ENCODE measurements around the gene GH2. TPM values are rescaled to one million over a fixed set of nuclear protein-coding genes. Genes with fewer than 3 reads are reported as not detected.

GH2 gene
- not detected in 2 replicates for total RNA-seq

DNA sequence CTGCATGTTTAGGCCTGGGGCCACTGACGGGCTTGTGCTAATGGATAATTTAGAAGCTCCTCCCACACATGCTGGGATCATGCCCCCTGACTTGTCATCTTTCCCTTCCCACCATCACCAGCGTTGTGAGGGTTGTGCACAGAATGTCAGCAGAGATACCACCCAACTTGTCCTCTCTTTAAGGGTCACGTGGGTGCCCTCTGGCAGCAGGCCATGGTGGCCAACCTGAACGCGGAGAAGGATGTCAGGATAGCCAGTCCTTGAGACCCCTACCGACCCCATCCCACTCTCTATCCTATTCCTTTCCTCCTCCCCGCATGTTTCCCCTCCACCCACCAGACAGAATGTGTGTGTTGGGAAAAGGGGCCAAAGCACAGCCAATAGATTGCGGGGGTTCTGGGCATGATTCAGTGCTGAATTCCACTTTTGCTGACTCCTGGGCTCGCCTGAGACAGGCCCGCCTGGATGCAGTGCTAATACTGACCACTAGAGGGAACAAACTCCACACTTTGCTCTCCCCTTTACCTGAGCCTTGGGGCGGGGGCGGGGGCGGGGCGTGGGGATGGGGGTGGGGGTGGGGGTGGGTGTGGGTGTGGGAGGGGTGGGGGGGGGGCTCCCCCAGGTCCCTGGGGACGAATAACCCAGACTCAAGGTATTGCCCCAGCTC is at the start of gene GH2:
TSS of gene GH2 (minus strand) at position 10 of the 667 bp plus-strand sequence. CDS start 143 bp downstream, outside the sequence.

DNA sequence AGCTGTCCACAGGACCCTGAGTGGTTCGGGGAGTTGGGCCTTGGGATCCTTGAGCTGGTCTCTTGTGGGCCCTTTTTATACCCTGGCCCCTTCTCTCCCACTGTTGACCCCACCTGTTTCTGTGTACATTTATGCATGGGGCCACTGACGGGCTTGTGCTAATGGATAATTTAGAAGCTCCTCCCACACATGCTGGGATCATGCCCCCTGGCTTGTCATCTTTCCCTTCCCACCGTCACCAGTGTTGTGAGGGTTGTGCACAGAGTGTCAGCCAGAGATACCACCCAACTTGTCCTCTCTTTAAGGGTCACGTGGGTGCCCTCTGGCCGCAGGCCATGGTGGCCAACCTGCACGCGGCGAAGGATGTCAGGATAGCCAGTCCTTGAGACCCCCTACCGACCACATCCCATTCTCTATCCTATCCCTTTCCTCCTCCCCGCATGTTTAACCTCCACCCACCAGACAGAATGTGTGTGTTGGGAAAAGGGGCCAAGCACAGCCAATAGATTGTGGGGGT is 37.1 kb upstream of the GH2 start, which contains the start of gene GH1:
TSS of gene GH1 (minus strand) at position 51 of the 517 bp plus-strand sequence. CDS start 63 bp downstream, outside the sequence.

DNA sequence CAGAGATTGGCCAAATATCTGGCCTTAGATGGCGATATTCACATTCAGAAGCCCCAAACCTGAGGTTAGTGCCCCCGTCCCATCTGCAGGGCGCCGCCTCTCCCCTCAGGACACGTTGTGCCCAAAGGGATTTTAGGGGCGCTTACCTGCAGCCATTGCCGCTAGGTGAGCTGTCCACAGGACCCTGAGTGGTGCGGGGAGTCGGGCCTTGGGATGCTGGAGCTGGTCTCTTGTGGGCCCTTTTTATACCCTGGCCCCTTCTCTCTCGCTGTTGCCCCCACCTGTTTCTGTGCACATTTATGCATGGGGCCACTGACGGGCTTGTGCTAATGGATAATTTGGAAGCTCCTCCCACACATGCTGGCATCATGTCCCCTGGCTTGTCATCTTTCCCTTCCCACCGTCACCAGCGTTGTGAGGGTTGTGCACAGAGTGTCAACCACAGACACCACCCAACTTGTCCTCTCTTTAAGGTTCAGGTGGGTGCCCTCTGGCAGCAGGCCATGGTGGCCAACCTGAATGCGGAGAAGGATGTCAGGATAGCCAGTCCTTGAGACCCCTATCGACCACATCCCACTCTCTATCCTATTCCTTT is 29.4 kb upstream of the GH2 start, which contains the start of gene CSHL1:
TSS of gene CSHL1 (minus strand) at position 218 of the 595 bp plus-strand sequence. CDS start at position 156, 62 bp downstream.

DNA sequence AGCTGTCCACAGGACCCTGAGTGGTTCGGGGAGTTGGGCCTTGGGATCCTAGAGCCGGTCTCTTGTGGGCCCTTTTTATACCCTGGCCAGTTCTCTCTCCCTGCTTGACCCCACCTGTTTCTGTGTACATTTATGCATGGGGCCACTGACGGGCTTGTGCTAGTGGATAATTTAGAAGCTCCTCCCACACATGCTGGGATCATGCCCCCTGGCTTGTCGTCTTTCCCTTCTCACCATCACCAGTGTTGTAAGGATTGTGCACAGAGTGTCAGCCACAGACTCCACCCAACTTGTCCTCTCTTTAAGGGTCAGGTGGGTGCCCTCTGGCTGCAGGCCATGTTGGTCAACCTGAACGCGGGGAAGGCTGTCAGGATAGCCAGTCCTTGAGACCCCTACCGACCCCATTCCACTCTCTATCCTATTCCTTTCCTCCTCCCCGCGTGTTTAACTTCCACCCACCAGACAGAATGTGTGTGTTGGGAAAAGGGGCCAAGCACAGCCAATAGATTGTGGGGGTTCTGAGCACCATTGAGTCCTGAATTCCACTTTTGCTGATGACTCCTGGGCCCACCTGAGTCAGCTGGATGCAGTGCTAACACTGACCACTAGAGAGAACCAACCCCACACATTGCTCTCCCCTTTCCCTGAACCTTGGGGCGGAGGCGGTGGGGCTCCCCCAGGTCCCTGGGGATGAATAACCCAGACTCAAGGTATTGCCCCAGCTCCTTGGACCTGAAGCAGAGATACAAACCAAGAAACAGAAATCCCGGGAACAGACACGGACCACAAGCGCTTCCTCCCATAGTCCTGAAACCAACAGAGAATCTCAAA is 15.0 kb upstream of the GH2 start, which contains the start of gene CSH1:
TSS of gene CSH1 (minus strand) at position 51 of the 831 bp plus-strand sequence. CDS start 63 bp downstream, outside the sequence.

DNA sequence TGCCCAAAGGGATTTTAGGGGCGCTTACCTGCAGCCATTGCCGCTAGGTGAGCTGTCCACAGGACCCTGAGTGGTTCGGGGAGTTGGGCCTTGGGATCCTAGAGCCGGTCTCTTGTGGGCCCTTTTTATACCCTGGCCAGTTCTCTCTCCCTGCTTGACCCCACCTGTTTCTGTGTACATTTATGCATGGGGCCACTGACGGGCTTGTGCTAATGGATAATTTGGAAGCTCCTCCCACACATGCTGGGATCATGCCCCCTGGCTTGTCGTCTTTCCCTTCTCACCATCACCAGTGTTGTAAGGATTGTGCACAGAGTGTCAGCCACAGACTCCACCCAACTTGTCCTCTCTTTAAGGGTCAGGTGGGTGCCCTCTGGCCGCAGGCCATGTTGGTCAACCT is 8.2 kb downstream of the GH2 start, which contains the start of gene CSH2:
TSS of gene CSH2 (minus strand) at position 101 of the 400 bp plus-strand sequence. CDS start at position 38, 63 bp downstream.

DNA sequence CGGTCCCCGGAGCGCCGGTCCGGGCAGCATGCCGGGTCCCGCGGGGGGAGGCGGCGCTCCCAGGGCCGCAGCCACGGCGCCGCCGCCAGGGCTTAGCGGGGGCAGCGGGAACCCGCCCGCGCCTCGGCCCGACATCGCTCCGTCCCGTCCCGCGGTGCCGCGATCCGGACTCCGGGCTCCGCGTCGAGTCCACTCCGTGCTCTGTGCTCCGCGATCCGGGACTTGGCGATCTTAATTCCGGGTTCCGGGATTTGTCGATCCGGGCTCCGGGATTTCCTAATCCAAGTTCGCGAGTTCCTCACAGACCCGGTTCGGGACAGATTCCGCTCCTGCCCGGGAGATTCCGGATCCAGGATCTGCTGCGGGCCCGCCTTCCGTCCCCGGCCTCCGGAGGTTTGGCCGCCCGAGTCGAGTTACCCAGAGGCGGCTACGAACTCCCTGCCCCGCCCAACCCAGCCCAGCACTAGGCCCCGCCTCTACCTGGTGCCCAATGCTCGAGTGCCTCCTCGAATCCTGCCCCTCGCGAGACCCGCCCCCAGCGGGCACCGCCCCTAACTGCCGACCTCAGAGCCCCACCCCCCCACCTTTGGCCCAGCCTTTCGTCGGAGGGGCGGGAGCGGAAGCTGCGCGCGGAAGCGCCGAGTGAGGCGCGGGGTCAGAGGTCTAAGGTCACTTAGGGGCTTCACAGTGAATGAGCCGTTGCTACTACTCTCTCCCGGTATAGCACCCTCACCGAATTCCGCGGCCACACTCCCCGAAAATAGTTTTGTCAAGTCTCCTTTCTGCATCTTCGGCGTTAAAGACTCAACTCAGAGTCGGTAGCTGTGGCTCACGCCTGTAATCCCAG is 39.0 kb downstream of the GH2 start, which contains the start of gene SMARCD2:
TSS of gene SMARCD2 (minus strand) at position 146 of the 847 bp plus-strand sequence. CDS start at position 135, 11 bp downstream.

Other genes starting within 250 kb of the GH2 start
- gene LIMD2, start 181.8 kb downstream of the GH2 start, total RNA-seq, result 0.34 and 4.1 TPM in 2 replicates
- gene STRADA, start 140.1 kb downstream of the GH2 start, total RNA-seq, result 11.3 and 18.2 TPM in 2 replicates
- gene CCDC47, start 108.3 kb downstream of the GH2 start, total RNA-seq, result 142 and 214 TPM in 2 replicates
- gene DDX42, start 107.8 kb downstream of the GH2 start, total RNA-seq, result 70.4 and 116 TPM in 2 replicates
- gene PSMC5, start 54.5 kb downstream of the GH2 start, total RNA-seq, result 54.7 and 64.1 TPM in 2 replicates
- gene FTSJ3, start 54.3 kb downstream of the GH2 start, total RNA-seq, result 46.3 and 111 TPM in 2 replicates
- gene SMARCD2, start 39.3 kb downstream of the GH2 start, total RNA-seq, result 76.6 and 105 TPM in 2 replicates
- gene CSH2, start 8.3 kb downstream of the GH2 start, total RNA-seq, result not detected in 2 replicates
- gene CSH1, start 14.6 kb upstream of the GH2 start, total RNA-seq, result not detected in 2 replicates
- not detected in 2 replicates for gene CSHL1, start 29.3 kb upstream of the GH2 start, total RNA-seq
- gene GH1, start 36.9 kb upstream of the GH2 start, total RNA-seq, result not detected in 2 replicates
- gene CD79B, start 50.4 kb upstream of the GH2 start, total RNA-seq, result not detected in 2 replicates
- gene SCN4A, start 91.0 kb upstream of the GH2 start, total RNA-seq, result 0.07 and 0.68 TPM in 2 replicates
- gene PRR29, start 116.4 kb upstream of the GH2 start, total RNA-seq, result not detected in 2 replicates
- under 0.01 and 0.64 TPM in 2 replicates for gene ICAM2, start 138.7 kb upstream of the GH2 start, total RNA-seq
- 46.1 and 53.1 TPM in 2 replicates for gene ERN1, start 248.2 kb upstream of the GH2 start, total RNA-seq

Data from nasal cavity respiratory epithelium epithelial cell of viscerocranial mucosa (primary cell).